Measurements from ENCODE around the gene GORAB. TPM values are rescaled to one million over a fixed set of nuclear protein-coding genes. Genes with fewer than 3 reads are reported as not detected.

Gene GORAB
- total and polyA plus RNA-seq, 2 of the 4 experiments (the other 2 are of a cell fraction): 11.3 to 14.0 TPM

- Histone ChIP-seq H2BK5ac (ENCODE audit: low read depth, low read length, poor library complexity, severe bottlenecking) (no peak overlapping the region), H3K4me3 (ENCODE audit: insufficient read depth, low read depth, low read length) (no peak overlapping the region), H3K9me1 (ENCODE audit: insufficient read depth, low read length) (peaks cover 5% of the 10 kb centered on the region; the same call in 1 of the 2 replicates), H3K27ac (ENCODE audit: insufficient read depth, low read length) (no peak overlapping the region), H4K20me1 (ENCODE audit: insufficient read depth, low read length) (no peaks in the 10 kb centered on the region), H4K5ac (ENCODE audit: low read depth, low read length) (no peak overlapping the region), H2AK5ac (ENCODE audit: low read depth, low read length) (no peak overlapping the region), H3K4me2 (ENCODE audit: low read depth, low read length) (no peak overlapping the region), H3K9ac (ENCODE audit: low read depth, low read length) (no peak overlapping the region), H3K56ac (ENCODE audit: extremely low read depth, insufficient read depth, low read length) (no peak overlapping the region), H3K27me3 (ENCODE audit: control insufficient read depth, insufficient read depth, low read length) (no peaks in the 10 kb centered on the region), H2BK20ac (ENCODE audit: low read depth, low read length) (no peak overlapping the region), H3K14ac (replicated peaks; ENCODE audit: low read depth, low read length) (no peak overlapping the region), H4K8ac (ENCODE audit: low read depth in 2 of 2, low read length in 2 of 2) (no peak overlapping the region), H3K4me1 (ENCODE audit: control insufficient read depth, insufficient read depth, low read length) (peaks cover 2% of the 10 kb centered on the region; the same call in 1 of the 2 replicates), H4K91ac (ENCODE audit: insufficient read depth, low read depth, low read length) (no peak overlapping the region), H3K36me3 (ENCODE audit: control insufficient read depth, insufficient read depth, low read length) (peaks cover 4% of the 10 kb centered on the region), H2AFZ (replicated peaks; ENCODE audit: low read length, poor library complexity) (no peak overlapping the region), H3K4ac (ENCODE audit: low read depth, low read length) (no peak overlapping the region), H3K18ac (ENCODE audit: low read depth, low read length) (no peak overlapping the region), H2BK120ac (ENCODE audit: low read depth, low read length) (no peak overlapping the region), H2BK15ac (ENCODE audit: low read depth, low read length) (no peak overlapping the region), H3K79me1 (ENCODE audit: low read depth in 1 of 2, low read length in 2 of 2) (peaks cover 24 to 45% of the 10 kb centered on the region in 2 experiments), H3K23ac (ENCODE audit: low read depth, low read length) (no peak overlapping the region), H2AK9ac (replicated peaks; ENCODE audit: low read depth, low read length, poor library complexity) (no peak overlapping the region), H3K9me3 (ENCODE audit: control insufficient read depth, insufficient read depth, low read length) (no peaks in the 10 kb centered on the region)
- dilution Hi-C loops (cut with HindIII; ENCODE audit: low sequenced_read_pairs, unreplicated experiment): no loop called here
- ATAC-seq (ENCODE audit: low read depth) (no peak), DNase-seq (no peak)
- TF ChIP-seq RFX5 (IDR thresholded peaks at IDR 0.05; ENCODE audit: low read depth, low read length) (no peak), SMC3 (IDR thresholded peaks at IDR 0.05; ENCODE audit: low read depth, low read length) (no peak), MAZ (IDR thresholded peaks at IDR 0.05; ENCODE audit: borderline replicate concordance, low read depth, low read length) (no peak), NFE2L2 (IDR thresholded peaks at IDR 0.05; ENCODE audit: low read depth, low read length) (no peak), ELK1 (IDR thresholded peaks at IDR 0.05; ENCODE audit: borderline replicate concordance, low read depth, low read length) (no peak), USF2 (IDR thresholded peaks at IDR 0.05; ENCODE audit: low read depth, low read length) (no peak), CEBPB (IDR thresholded peaks at IDR 0.05; ENCODE audit: low read depth, low read length) (no peak), BHLHE40 (IDR thresholded peaks at IDR 0.05; ENCODE audit: low read depth, low read length) (no peak), RCOR1 (IDR thresholded peaks at IDR 0.05; ENCODE audit: insufficient replicate concordance, low read length) (no peak)
- intact Hi-C loops (cut with micrococcal nuclease): loop anchor here (5.0 to 10.0 kb wide), 7 partner anchors 122 to 690 kb away; partner anchors contain the start of gene KIFAP3
- ChIA-PET POLR2A (ENCODE audit: unreplicated experiment) (no interaction called here), CTCF (no interaction called here)
- no TSS peak for BruUV-seq (replicated peaks)
- in situ Hi-C loops (cut with MboI; ENCODE audit: low sequenced_read_pairs): loop anchor here (10.0 kb wide), 1 partner anchor 130 kb away; the partner anchor contains the start of gene PRRX1
- WGBS, 2 experiments (ENCODE audit: extremely low coverage in 2 of 2, insufficient read length in 1 of 2): 100% methylated on average over 1 of the region's 6 CpGs; no CpG with 5 or more reads in 1 of the 2 experiments
These were observed 2.7 kb downstream of the GORAB start for GRCh38 chr1:170534626-170535147.
